SIG-M5 treated with dmso at 0.1 percent for 504 hours (cell line): ENCODE data around the gene SH2D2A.
A peak's percentile ranks its signal among the peaks of the same experiment; 100 is the strongest.

Experiments used
- DNase-seq: peaks from one replicate; lab custom pipeline; 2025; ENCODE audit not compliant: unreplicated experiment; lab: John Stamatoyannopoulos, UW

Gene SH2D2A

DNA sequence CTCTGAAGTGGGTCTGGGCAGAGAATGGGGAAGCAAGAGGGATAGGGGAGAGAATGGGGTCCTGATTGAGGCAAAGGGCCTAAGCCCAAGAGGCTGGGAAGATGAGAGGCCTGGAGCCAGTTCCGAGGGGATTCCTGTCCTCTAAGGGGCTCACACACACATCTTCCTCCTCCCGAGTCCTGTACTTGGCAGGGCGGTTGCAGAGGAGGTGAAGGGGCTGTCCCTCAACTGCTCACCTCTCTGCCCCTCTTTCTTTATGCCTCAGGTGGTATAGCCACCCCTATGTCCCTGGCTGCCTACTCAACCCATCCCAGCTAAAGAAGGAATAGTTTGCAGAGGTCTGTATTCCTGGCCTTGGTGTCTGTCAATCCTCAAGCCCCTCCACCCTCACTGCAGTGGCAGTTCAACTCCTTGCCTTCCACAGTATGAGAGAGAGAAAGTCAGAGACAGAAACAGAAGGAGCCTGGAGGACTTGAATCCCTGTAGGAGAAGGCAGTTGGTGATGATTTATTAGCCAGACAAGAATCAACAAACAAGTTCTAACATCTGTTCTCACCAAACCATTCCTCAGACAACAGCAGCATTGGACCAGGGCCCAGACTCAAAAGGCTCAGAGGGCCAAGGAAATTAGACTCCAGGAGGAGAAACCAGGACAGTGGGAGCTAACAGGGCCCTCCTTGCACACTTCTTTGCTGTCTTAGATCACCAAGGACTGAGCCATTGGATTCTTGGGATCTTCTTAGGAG, 10.7 kb downstream of the SH2D2A start:
- no peak for DNase-seq

DNA sequence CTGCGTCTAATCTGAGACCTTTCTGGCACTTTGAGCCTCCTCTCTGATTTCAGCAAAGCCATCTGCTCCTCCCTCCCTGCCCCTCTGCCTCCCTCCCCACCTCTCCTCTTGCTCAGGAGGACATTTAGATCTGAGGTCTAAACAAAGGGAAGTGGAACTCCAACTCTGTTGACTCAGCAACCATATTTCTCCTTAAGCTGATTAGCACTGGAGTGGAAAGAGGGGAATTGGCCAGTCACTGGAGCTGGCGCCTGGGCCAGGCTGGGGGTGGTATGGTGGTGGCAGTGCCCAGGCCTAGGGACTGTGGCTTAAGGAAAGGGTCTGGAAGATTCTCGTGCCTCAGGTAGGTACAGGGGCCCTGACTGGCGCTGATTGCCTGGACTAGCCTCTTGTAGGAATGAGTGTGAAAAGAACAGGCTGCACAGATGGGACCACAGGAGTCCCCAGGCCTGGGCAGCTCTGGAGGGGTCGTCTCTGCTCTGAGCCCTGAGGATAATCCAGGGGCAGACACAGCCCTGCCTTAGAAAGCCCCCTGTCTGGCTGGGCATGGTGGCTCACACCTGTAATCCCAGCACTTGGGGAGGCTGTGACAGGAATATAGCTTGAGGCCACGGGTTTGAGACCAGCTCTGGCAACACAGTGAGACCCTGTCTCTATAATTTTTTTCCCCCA, 11.9 kb downstream of the SH2D2A start:
- peak; percentile 82 for DNase-seq

DNA sequence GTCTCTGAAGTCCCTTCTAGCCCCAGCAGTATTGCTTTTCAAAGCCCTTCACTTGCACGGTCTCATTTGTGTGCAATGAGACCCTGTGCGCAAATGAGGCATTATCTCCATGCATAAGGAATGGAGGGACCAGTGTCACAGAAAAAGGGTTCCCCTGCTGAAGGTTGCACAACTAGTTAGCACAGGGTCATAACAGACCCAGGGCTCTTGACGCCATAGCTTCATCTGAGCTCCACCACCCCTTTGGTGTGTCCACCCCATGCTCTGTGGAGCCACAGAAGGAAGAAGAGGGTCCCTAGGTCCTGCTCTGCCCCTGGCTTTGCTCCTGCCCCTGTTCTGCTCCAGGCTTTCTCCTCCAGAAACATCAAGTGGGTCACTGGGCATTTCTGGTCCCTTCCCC, 12.6 kb downstream of the SH2D2A start:
- DNase-seq: no peak

DNA sequence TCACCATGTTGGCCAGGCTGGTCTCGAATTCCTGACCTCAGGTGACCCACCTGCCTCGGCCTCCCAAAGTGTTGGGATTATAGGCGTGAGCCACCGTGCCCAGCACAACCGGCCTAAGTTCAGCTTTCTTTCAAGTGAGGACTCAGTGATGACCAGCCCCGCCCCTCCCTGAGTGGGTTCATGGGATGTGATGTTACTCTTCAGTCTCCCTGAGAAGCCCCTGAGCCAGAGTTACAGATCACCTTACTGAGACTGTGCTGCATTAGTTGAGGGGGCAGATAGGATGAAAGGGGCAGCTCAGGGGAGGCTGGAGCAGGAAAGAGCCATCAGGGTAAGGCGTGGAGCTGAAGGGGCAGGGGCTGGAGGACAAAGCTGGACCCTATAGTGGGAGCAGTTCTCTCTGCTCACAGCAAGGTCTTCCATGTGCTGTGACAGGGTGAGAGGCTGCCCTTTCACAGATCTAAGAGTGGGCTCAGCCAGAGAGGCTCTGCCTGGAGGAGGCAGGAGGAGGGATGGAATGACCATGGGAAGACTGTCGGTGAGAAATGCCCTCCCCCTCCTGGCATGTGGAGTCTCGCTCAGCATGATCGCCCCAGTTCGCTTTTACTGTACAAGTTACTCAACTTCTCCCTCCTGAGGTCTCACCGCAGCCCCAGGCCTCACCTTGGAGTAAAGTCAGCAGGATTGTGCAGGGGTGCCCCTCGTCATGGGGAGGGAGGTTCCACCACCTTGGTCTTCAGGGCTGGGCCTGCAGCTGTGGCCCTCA, 13.4 kb downstream of the SH2D2A start:
- no peak for DNase-seq

DNA sequence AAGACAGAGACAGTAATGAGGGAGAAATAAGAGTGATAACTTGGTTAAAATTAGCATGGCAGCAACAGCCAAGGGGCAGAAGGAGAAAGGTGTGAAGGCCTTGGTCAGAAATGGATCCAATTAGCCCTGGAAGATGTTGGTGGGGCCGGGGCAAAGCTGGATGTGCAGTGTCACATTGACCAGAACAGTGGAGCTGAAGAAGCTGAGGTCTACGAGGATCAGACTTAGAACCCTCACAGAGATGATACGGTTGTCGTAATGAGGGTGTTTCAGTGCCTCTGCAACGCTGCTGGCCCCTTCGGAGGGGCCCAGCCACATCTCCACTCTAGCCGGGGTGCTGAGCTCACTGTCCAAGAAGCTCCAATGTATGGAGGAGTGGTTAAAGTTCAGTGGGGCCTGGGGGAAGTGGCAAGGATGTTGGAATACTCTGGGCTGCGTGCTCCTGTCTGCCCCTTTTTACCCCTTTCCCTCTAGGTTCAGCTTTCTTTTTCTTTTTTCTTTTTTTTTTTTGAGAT, 14.2 kb downstream of the SH2D2A start:
- no peak for DNase-seq

DNA sequence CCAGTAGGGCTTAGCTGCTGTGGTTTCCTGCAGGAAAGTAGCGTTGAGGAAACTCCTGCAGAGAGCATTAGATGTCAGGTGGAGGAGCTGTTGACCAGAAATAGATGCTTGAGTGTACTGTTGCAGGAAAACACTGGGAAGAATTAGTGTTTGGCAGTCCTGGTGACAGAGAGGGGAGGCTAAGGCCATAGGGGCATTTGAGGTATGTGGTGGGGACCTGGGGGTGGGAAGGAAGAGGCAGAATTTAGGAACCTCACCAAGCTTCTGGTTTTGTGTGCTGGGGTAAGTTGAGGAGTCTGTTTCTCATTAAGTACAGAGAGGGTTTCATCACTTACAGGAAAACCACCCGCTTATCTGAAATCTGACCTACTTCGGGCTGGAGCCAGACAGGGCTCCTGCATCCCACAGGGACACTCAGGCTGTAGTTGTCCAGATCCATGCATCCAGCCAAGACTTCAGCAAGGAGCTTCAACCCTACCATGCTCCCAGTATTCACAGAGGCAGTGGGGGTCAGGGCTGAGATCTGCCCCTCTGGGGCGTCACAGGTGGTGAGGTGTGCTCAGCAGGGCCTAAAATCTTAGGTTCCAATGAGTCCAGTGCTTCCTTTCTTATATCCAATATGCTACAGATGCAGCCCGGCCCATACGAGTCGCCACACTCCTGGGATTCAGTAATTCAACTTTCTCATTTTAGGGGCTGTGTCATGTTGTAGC, 15.1 kb downstream of the SH2D2A start:
- DNase-seq: no peak

DNA sequence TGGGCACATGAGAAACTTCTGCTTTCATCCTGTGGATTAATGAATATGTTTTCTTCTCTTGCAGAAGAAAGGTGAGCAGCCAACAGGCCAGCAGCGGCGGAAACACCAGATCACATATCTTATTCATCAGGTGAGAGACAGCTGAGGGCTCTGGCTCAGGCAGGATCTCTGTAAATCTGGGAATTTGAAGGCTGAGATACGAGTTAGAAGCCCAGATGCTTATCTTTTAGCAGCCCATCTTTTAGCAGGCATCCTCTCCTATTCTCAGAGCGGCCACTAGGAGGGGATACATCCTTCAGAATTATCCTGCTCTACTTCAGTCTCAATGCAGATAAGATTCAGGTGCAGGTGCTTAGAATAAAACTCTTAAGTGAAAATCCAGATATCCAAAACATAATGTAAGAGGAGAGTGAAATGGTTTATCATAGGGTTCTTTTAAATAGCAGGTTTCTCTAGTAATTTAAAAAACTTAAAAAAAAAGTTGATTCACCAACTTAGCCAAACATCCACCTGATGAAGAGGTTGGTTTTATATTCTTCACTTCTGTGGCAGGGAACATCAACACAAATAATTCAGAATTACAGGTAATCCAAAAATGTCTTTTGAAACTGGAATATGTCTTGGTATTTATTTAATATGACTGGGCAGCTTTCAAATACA, 19.3 kb downstream of the SH2D2A start:
- DNase-seq: peak; percentile 60

DNA sequence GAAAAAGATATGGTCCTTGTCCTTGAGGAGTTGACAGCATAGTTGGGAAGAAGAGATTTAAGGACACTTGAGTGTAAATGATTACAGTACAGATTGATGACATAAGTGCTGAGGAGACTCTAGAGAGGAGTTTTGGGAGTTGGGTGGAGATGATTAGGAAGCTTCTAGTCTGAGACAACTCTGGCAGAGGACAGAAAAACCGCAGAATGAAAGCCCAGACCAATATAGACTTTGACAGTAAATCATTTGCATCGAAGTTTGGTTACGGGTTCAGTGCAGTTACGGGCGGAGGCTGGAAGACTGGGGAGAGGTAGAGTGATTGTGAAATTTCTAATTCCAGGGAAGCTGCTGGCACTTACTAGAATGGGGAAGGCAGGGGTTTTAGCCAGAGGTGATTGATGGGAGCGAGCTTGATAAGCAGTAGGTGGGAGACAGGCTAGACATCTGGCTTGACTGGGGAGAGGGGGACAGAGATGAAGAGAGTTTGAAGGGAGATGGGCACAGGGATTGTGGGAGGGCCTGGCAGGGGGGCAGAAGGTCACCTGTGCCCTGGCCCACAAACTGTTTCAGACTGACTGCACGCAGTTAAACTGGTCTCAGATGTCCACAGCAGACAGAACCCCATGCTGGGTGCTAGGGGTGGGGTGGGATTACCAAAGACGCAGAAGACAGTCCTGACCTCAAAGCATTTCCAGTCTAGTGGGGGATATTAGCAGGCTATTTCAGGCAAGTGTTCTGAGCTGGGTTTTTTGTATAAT, 20.1 kb downstream of the SH2D2A start:
- DNase-seq: no peak

DNA sequence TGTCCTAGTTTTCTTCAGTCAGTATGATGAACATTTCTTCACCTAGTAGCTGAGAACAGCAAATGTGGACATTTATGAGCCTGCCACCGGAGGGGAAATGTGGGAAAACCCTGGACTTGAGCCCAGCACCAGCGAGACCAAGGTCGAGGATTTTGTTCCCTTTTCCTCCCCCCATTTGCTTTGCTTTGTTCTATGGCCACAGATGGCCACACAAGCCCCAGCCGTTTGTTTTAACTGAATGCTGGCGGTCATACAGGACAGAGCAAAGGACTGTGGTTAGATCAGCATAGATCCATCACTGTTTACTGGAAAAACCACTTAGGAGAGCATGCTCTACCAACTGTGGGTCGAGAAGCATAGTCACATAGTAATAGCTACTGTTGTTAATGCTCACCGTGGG, 20.9 kb downstream of the SH2D2A start:
- DNase-seq: no peak

DNA sequence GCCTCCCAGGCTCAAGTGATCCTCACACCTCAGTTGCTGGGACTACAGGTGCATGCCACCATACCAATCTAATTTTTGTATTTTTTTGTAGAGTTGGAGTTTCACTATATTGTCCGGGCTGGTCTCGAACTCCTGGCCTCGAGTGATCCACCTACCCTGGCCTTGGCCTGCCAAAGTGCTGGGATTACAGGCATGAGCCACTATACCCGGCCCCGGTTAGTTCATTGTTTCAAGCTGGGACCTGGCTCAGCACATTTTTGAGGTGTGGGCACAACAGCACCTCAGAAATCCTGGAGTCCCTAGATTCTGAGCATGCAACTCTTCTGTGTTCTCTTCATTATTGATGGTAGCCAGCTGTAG, 21.3 kb downstream of the SH2D2A start:
- DNase-seq: no peak

DNA sequence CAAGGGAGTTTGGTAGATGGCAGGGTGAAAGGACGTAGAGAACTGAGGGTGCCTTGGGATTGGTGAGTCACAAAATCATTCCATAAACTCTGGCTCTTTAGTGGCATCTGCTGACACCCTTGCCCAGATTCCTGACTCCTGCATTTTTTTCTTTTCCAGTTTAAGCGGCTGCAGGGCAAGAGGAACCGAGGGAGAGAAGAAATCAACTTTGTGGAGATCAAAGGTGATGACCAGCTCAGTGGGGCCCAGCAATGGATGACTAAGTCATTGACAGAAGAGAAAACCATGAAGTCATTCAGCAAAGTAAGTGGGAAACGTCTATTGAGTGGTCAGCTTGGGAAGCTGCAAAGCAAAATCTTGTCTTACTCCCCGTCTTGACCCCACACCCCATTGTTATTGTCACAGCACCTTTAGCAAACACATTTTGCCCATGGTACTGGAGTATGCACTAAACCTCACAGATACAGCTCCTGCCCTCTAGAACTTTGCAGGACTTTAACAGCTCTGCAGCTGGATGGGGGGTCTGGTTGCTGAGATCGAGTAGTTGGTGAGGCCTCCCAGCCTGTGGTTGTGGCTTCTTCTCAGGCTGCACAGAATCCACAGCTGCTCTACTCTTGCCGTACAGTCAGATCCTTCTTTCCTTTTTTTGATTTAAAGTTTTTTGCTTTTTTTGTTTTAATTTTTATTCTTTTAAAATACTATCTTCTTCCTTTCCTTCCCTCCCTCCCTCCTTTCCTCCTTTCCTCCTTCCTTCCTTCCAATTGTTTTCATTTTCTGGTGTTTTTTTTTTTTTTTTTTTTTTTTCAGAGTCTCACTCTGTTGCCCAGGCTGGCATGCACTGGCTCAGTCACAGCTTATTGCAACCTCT, 21.9 kb downstream of the SH2D2A start:
- no peak for DNase-seq

DNA sequence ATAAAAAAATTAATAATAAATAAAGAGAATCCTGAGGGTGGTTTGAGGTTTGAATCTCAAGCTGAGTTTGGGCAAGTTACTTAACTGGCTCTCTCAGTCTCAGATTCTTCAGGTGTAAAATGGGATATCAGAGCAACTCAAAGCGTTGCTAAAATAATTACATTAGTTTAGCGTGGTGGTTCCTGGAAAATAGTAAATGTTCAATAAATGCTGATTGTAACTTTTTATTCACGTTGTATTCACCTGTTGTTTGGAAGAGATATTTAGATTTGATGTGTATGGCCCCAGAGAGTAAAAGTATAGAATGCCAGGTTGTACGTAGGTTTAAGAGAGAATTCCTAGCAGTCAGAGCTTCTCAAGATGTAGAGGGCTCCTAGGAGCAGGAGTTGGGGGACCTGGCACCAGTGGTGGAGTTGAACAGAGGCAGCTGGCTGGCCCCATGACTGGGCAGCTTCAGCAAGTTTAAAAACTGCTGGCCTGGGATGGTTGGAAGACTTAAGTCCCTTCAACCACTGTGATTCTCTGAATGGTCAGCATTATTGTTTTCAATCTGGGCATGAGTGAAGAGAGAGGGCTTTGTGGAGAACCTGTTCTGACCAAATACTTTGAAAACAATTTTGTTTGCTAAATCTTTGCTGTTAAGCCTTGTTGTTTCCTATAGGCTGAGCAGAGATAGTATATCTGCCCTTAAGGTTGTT, 26.9 kb downstream of the SH2D2A start:
- DNase-seq: no peak

DNA sequence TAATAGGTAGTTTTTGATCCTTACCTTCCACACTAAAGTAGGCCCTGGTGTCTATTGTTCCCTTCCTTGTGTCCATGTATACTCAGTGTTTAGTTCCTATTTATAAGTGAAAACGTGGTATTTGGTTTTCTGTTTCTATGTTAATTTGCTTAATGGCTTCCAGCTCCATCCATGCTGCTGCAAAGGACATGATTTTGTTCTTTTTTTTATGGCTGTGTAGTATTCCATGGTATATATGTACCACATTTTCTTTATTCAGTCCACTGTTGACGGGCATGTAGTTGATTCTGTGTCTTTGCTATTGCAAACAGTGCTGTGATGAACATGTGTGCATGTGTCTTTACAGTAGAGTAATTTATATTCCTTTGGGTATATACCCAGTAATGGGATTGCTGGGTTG, 28.5 kb downstream of the SH2D2A start:
- no peak for DNase-seq

DNA sequence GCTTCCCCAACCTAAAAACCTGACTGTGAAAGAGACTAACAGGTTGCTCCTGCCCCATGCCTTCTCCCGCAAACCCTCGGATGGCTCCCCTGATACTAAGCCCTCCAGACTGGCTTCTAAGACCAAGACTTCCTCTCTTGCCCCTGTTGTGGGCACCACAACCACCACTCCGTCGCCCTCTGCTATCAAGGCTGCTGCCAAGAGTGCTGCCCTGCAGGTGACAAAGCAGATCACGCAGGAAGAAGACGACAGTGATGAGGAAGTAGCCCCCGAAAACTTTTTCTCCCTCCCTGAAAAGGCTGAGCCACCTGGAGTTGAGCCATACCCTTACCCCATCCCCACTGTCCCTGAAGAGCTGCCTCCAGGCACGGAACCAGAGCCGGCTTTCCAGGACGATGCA, 30.0 kb downstream of the SH2D2A start:
- no peak for DNase-seq

DNA sequence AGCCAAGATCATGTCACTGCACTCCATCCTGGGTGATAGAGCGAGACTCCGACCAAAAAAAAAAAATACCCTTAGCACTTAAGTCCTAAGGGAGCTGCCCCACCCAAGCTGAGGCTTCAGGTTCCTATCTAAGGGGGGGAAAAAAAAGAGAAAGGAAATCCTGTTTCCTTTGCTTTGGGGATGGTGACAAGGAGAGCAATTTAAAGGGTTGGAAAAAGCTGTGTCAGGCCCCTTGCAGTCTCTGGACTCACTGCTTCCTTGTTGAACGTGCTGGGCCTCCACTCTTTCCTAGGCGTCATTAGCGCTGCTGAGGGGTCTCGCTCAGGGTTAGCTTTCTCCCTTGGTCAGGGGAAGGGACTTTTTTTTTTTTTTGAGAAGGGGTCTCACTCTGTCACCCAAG, 31.2 kb downstream of the SH2D2A start:
- no peak for DNase-seq

DNA sequence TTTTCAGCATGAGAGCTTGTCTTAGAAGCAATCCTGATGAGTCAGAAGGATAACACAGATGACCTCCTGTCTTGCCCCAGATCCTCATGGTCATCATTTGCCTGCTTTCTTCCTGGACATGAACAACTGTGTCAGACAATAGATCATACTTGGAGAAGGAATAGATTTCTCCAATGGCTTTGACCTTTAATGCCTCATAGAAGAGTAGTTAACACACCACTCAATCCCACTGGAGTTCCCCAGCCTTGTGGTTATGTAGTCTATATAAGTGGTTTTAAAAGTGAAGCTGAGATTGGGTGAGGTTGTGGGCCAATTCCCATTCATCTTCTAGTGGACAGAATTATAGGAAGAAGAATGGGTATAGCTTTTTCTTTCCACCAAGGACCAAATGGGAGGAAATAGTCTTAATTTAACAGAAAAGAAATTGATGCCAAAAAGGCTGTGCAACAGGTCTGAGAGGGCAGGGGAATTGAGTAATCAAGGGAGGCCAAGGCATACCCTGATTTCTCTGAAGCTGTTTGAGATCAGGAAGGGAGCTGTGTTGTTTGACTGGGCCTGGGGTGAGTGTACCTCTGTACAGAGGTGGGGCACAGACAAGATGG, 35.0 kb downstream of the SH2D2A start:
- DNase-seq: no peak

DNA sequence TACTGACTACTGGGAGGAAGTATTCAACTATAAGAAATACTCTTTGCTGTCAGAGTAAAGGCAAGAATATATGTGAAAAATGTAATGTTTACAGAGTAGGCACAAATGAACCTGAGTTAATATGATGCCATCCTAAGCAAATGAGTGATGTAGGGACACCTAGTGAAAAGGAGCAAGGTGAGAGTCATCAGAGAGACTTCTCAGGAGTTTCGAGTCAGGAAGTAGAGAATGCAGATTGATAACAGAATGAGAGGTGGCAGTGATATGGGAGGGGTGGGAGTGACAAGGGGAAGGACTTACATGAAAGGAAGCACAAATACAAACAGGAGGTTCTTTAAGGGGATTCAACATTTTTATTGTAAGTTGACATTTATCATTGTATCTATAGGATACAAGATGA, 39.1 kb downstream of the SH2D2A start:
- DNase-seq: no peak

DNA sequence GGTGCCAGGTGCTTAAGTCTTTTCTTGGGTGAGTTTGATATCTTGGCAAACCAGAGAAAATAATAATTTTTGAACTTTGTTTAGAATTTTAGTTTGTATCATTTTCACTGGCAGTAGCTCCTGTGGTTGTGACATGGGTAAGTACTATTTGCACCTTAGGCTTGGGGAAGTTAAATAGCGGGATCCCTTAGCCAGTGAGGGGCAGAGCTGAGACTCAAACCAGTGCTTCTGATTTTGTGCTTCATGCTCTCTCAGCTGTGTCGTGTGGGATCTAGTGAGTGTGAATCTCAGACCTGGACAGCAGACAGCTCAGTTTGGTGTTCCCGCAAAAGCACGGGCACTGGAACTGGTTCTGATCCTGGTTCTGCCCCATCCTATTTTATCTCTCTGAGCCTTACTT, 39.7 kb downstream of the SH2D2A start:
- DNase-seq: no peak
